HCT116 (cell line): ENCODE data around the gene CARD18. TPM values are rescaled to one million over a fixed set of nuclear protein-coding genes. Genes with fewer than 3 reads are reported as not detected.

Experiments used
- ATAC-seq: fragments of 200-7000 bp; cut with Tn5 transposase; 2 replicates; pipeline ENCODE4 v1.9.1; 2020; ENCODE audit warnings: mild to moderate bottlenecking, moderate library complexity
- BruUV-seq: library from RNA; stranded (reverse); fragments of 400-500 nt; replicated peaks from 2 replicates; lab custom pipeline; 2021; lab: Mats Ljungman, UMichigan
- CTCF ChIA-PET: fragments of 300-600 bp; sonication (Branson Sonifier 250); formaldehyde crosslinking; loops from one replicate; lab custom pipeline; 2021; ENCODE audit warnings: antibody characterized with exemption; lab: Charles Lee
- POLR2A ChIA-PET: fragments of 300-600, 350-600 bp; sonication (Branson Sonifier 250); formaldehyde crosslinking; loops from one replicate; lab custom pipeline; 2021; ENCODE audit warnings: antibody characterized with exemption; lab: Charles Lee
- RAD21 ChIA-PET, 2 experiments: fragments of 300-600 bp; sonication (Branson Sonifier 250); formaldehyde crosslinking; loops; one replicate each; lab custom pipeline; 2023; ENCODE audit warnings: low total read pairs in 2 of 2; ENCODE audit not compliant: uncharacterized antibody in 2 of 2, unreplicated experiment in 2 of 2, low non-redundant PET in 1 of 2; lab: Charles Lee
- DNase-seq: peaks from one replicate; pipeline ENCODE4 v3.0.0-alpha.2; 2010; ENCODE audit warnings: low read depth, low spot score
- H2AFZ ChIP-seq: fragments of 200-600 bp; shearing (Covaris generic), sonication (generic); 2 replicates; pipeline ENCODE4 v1.6.1; 2017; ENCODE audit warnings: low read depth, mixed run types, mixed read lengths, antibody characterized with exemption, low read length; ENCODE audit not compliant: poor library complexity, severe bottlenecking
- H3K27ac ChIP-seq: 2 replicates; pipeline ENCODE4 v1.5.1; 2012; ENCODE audit warnings: low read depth, low read length
- H3K27me3 ChIP-seq: fragments of 200-600 bp; sonication (generic); 2 replicates; pipeline ENCODE4 v1.6.1; 2016; ENCODE audit warnings: mixed run types, low read length, mixed read lengths; ENCODE audit not compliant: insufficient read depth
- H3K36me3 ChIP-seq, 2 experiments: fragments of 200-500 bp in 1 of 2; fragments of 200-600 bp in 1 of 2; sonication (Bioruptor generic) in 1 of 2; sonication (generic) in 1 of 2; 2 replicates each; pipeline versions ENCODE4 v1.5.1 to v1.6.1; 2014 to 2016; ENCODE audit warnings: low read length in 2 of 2, inconsistent platforms in 1 of 2, mixed read lengths in 1 of 2, mixed run types in 1 of 2; ENCODE audit not compliant: insufficient read depth in 2 of 2, control insufficient read depth in 1 of 2
- H3K4me1 ChIP-seq, 2 experiments: fragments of 200-600 bp in 1 of 2; sonication (generic) in 1 of 2; 2 replicates each; pipeline versions ENCODE4 v1.5.1 to v1.6.1; 2012 to 2017; ENCODE audit warnings: low read length in 2 of 2, inconsistent platforms in 1 of 2, mild to moderate bottlenecking in 1 of 2, mixed read lengths in 1 of 2, mixed run types in 1 of 2, moderate library complexity in 1 of 2; ENCODE audit not compliant: insufficient read depth in 2 of 2, control insufficient read depth in 1 of 2
- H3K4me2 ChIP-seq: fragments of 200-600 bp; sonication (generic); 2 replicates; pipeline ENCODE4 v1.6.1; 2017; ENCODE audit warnings: mixed run types, low read length, mixed read lengths
- H3K4me3 ChIP-seq, 2 experiments: fragments of 200-600 bp in 1 of 2; sonication (generic) in 1 of 2; replicated peaks in 1 of 2; 2 replicates each; pipeline ENCODE4 v1.5.1; 2011 to 2016; ENCODE audit warnings: low read length in 2 of 2, control low read depth in 1 of 2, low read depth in 1 of 2, mild to moderate bottlenecking in 1 of 2, mixed read lengths in 1 of 2, mixed run types in 1 of 2
- H3K79me2 ChIP-seq: fragments of 200-600 bp; sonication (generic); 2 replicates; pipeline ENCODE4 v1.6.1; 2017; ENCODE audit warnings: mild to moderate bottlenecking, mixed run types, low read length, moderate library complexity, mixed read lengths; ENCODE audit not compliant: insufficient read depth
- H3K9ac ChIP-seq: fragments of 200-600 bp; sonication (generic); 2 replicates; pipeline ENCODE4 v1.6.1; 2016; ENCODE audit warnings: low read length, mixed read lengths
- H3K9me2 ChIP-seq: fragments of 200-600 bp; sonication (generic), shearing (Covaris generic); 2 replicates; pipeline ENCODE4 v1.6.1; 2017; ENCODE audit warnings: mixed run types, mild to moderate bottlenecking, moderate library complexity; ENCODE audit not compliant: insufficient read depth
- H3K9me3 ChIP-seq, 2 experiments: fragments of 200-500 bp in 1 of 2; fragments of 200-600 bp in 1 of 2; sonication (Bioruptor generic) in 1 of 2; sonication (generic) in 1 of 2; 2 replicates each; pipeline ENCODE4 v1.6.1; 2014 to 2017; ENCODE audit warnings: low read length in 2 of 2, mixed read lengths in 2 of 2, inconsistent platforms in 1 of 2, low read depth in 1 of 2, mild to moderate bottlenecking in 1 of 2, mixed run types in 1 of 2, moderate library complexity in 1 of 2; ENCODE audit not compliant: control insufficient read depth in 1 of 2, insufficient read depth in 1 of 2
- H4K20me1 ChIP-seq: fragments of 200-600 bp; sonication (generic), shearing (Covaris generic); 2 replicates; pipeline ENCODE4 v1.6.1; 2017; ENCODE audit warnings: mixed run types, mild to moderate bottlenecking, moderate library complexity; ENCODE audit not compliant: insufficient read depth
- ATF3 ChIP-seq: IDR thresholded peaks from 2 replicates; pipeline ENCODE4 v1.6.1; 2012
- CBX3 ChIP-seq: IDR thresholded peaks from 2 replicates; pipeline ENCODE4 v1.6.1; 2012; ENCODE audit warnings: low read depth
- CTCF ChIP-seq, 3 experiments: fragments of 200-600 bp in 1 of 3; sonication (generic) in 1 of 3; IDR thresholded peaks in 2 of 3; conservative IDR thresholded peaks in 1 of 3; 2 replicates each; pipeline ENCODE4 v1.5.1; 2012 to 2017; ENCODE audit warnings: low read depth in 2 of 3, low read length in 2 of 3, antibody characterized with exemption in 1 of 3, borderline replicate concordance in 1 of 3, control low read depth in 1 of 3, mild to moderate bottlenecking in 1 of 3, mixed read lengths in 1 of 3, mixed run types in 1 of 3, moderate library complexity in 1 of 3; ENCODE audit not compliant: insufficient read depth in 1 of 3
- ELF1 ChIP-seq: IDR thresholded peaks from 2 replicates; pipeline ENCODE4 v1.6.1; 2012; ENCODE audit warnings: low read depth, borderline replicate concordance
- EZH2 ChIP-seq: fragments of 200-600 bp; sonication (generic); IDR thresholded peaks from 2 replicates; pipeline ENCODE4 v1.6.1; 2017; ENCODE audit warnings: antibody characterized with exemption, mixed run types
- EZH2phosphoT487 ChIP-seq: fragments of 200-600 bp; IDR thresholded peaks from 2 replicates; pipeline ENCODE4 v1.6.1; 2018; ENCODE audit warnings: antibody characterized with exemption, borderline replicate concordance
- FOSL1 ChIP-seq: IDR thresholded peaks from 2 replicates; pipeline ENCODE4 v1.6.1; 2012; ENCODE audit warnings: low read depth
- JUND ChIP-seq: IDR thresholded peaks from 2 replicates; pipeline ENCODE4 v1.6.1; 2012
- POLR2AphosphoS5 ChIP-seq: IDR thresholded peaks from 2 replicates; pipeline ENCODE4 v1.6.1; 2011; ENCODE audit warnings: mild to moderate bottlenecking, low read depth, low read length, moderate library complexity
- SIN3A ChIP-seq: IDR thresholded peaks from 2 replicates; pipeline ENCODE4 v1.6.1; 2012; ENCODE audit warnings: low read depth
- SRF ChIP-seq: IDR thresholded peaks from 2 replicates; pipeline ENCODE4 v1.6.1; 2012; ENCODE audit warnings: low read depth
- TCF7L2 ChIP-seq: IDR thresholded peaks from 2 replicates; pipeline ENCODE4 v1.7.0; 2011; ENCODE audit warnings: borderline replicate concordance, inconsistent platforms; ENCODE audit not compliant: insufficient read depth, insufficient read length; ENCODE audit errors: extremely low read depth
- YY1 ChIP-seq: IDR thresholded peaks from 2 replicates; pipeline ENCODE4 v1.6.1; 2011; ENCODE audit warnings: low read length, low read depth, moderate library complexity, mild to moderate bottlenecking; ENCODE audit not compliant: insufficient replicate concordance; ENCODE audit errors: extremely low read depth
- ZBTB33 ChIP-seq: IDR thresholded peaks from 2 replicates; pipeline ENCODE4 v1.6.1; 2011; ENCODE audit warnings: mild to moderate bottlenecking, low read length, moderate library complexity; ENCODE audit not compliant: insufficient replicate concordance; ENCODE audit errors: extremely low read depth
- intact Hi-C: fragments of 100-400 bp; cut with micrococcal nuclease; formaldehyde crosslinking; loops from 2 replicates; pipeline ENCODE4 v1.10.0; 2022
- total RNA-seq: library from RNA; stranded (reverse); gene quantifications from one replicate; pipeline ENCODE4 v1.2.1, GENCODE V29; 2021; ENCODE audit not compliant: unreplicated experiment

Gene CARD18
- total RNA-seq, 1 experiment from 2014 or later = not detected

GRCh38 chr11:105183987-105184386 is 44.4 kb upstream of the CARD18 start (continued):
- TF ChIP-seq ZBTB33 (no peak), CTCF (IDR thresholded peaks at IDR 0.05 in 2 of 3, conservative IDR thresholded peaks at IDR 0.05 in 1 of 3; ENCODE audit: borderline replicate concordance in 1 of 3, insufficient read depth in 1 of 3, low read depth in 2 of 3, low read length in 2 of 3) (no peak), JUND (no peak), SIN3A (no peak), TCF7L2 (no peak), FOSL1 (no peak), CBX3 (no peak), ELF1 (no peak)

- Histone ChIP-seq H3K9ac (no peak overlapping the region), H3K9me2 (no peaks in the 10 kb centered on the region), H3K9me3 (no peaks in the 10 kb centered on the region), H4K20me1 (no peaks in the 10 kb centered on the region), H3K4me3 (no peak overlapping the region), H3K79me2 (no peaks in the 10 kb centered on the region), H2AFZ (no peak overlapping the region), H3K36me3 (no peaks in the 10 kb centered on the region), H3K27me3 (no peaks in the 10 kb centered on the region), H3K4me2 (no peak overlapping the region), H3K27ac (no peak overlapping the region), H3K4me1 (no peaks in the 10 kb centered on the region)
- RAD21 ChIA-PET = no interaction called here
- no TSS peak for BruUV-seq
- CTCF ChIA-PET = no interaction called here
- ATAC-seq (no peak), DNase-seq (no peak)
- TF ChIP-seq EZH2 (no peak), ATF3 (no peak), EZH2phosphoT487 (no peak), YY1 (no peak), POLR2AphosphoS5 (no peak), FOSL1 (no peak), TCF7L2 (no peak), SRF (no peak)
- intact Hi-C loops = no loop called here
- POLR2A ChIA-PET = no interaction called here
Observed at GRCh38 chr11:105183426-105183825, 43.9 kb upstream of the CARD18 start.
